ENCODE measurements around the gene THAP9. TPM values are rescaled to one million over a fixed set of nuclear protein-coding genes. Genes with fewer than 3 reads are reported as not detected.

THAP9 gene
- polyA plus RNA-seq, 4 donors, result 0.54 to 7.9 (median 2.5) TPM

DNA sequence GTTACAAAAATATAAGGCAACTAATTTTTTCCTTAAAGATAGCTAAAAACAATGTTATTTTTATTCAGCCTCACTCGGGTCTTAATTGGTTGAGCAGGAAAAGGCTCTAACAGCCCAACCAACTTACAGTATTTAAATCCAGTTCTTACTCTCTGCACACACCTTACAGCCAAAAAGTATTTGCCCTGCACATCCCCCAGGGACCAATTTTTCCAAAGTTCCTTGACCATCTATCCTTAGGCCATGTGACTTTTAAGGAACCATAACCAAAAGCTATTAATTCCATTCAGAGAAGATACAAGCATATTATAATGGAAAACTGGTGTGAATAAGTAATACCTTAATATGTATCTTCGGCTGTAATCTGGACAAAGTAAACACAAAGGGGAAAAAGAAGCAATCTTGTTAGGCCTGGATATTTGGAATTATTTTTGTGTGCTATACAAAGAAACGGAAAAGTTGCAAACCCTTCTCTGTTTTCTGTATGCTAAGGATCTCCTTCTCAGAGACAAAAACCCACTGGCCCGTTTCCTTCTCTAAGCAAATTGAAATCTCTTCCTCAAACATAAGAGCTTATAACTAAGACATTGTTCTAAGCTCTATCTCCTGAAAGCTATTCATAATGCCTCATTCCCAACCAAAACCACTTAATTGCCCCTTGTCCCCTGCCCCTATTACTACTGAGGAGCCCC lies 1.0 kb upstream of the THAP9 start:
- no peaks in the 10 kb centered on the region for H3K9me3 ChIP-seq (ENCODE audit: control insufficient read depth in 2 of 2, insufficient read depth in 1 of 2, low read depth in 1 of 2, low read length in 1 of 2)
- FAIRE-seq (no peak), DNase-seq (peak in 1 of 2 donors; percentile 16)
- peaks cover under 1 to 10% (median 3%) of the 10 kb centered on the region in 3 donors for H3K36me3 ChIP-seq (ENCODE audit: control insufficient read depth in 3 of 3, insufficient read depth in 2 of 3, low read depth in 1 of 3, low read length in 3 of 3)
- no peaks in the 10 kb centered on the region for H3K27me3 ChIP-seq (ENCODE audit: control insufficient read depth in 3 of 3, insufficient read depth in 3 of 3, low read length in 3 of 3)
- H3K4me1 ChIP-seq (ENCODE audit: control insufficient read depth in 3 of 3, insufficient read depth in 2 of 3, low read depth in 1 of 3, low read length in 2 of 3), result peaks cover 0 to 21% (median 3%) of the 10 kb centered on the region in 3 donors
- peak overlapping the region; percentile 97 to 100 (median 99) for H3K27ac ChIP-seq (ENCODE audit: low read depth in 1 of 3, low read length in 2 of 3)
- 0 to 1% (median 0%) methylated on average over 4 of the region's 4 CpGs for WGBS, 3 donors
- peak overlapping the region; percentile 52 to 98 (median 84) for H3K4me3 ChIP-seq (ENCODE audit: low read depth in 1 of 3, low read length in 3 of 3)

DNA sequence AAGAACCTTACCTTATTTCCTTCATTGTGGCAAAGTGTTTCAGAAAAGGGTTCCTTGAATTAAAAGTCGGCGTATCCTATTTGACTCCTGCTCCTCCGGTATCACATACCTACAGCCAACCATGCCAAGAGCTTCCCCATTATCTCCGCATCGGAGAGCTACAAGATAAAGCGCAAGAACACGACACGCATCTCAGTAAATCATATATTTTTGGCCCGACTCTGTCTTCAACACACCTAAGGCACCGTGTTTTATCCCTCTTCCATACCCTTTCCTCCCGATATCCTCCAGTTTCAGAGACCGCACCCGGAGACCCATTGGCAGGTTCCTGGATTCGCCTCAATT lies 497 bp upstream of the THAP9 start:
- H3K27ac ChIP-seq (ENCODE audit: low read depth in 1 of 3, low read length in 2 of 3), result peak overlapping the region; percentile 97 to 100 (median 99)
- peaks cover 0 to 9% (median 3%) of the 10 kb centered on the region in 3 donors for H3K36me3 ChIP-seq (ENCODE audit: control insufficient read depth in 3 of 3, insufficient read depth in 2 of 3, low read depth in 1 of 3, low read length in 3 of 3)
- H3K4me3 ChIP-seq (ENCODE audit: low read depth in 1 of 3, low read length in 3 of 3), result peak overlapping the region; percentile 52 to 98 (median 84)
- WGBS, 3 donors, result 0 to 1% (median 0%) methylated on average over 14 of the region's 14 CpGs
- no peak for FAIRE-seq
- DNase-seq, result no peak
- no peaks in the 10 kb centered on the region for H3K9me3 ChIP-seq (ENCODE audit: control insufficient read depth in 2 of 2, insufficient read depth in 1 of 2, low read depth in 1 of 2, low read length in 1 of 2)
- no peaks in the 10 kb centered on the region for H3K27me3 ChIP-seq (ENCODE audit: control insufficient read depth in 3 of 3, insufficient read depth in 3 of 3, low read length in 3 of 3)
- peaks cover 0 to 21% (median 2%) of the 10 kb centered on the region in 3 donors for H3K4me1 ChIP-seq (ENCODE audit: control insufficient read depth in 3 of 3, insufficient read depth in 2 of 3, low read depth in 1 of 3, low read length in 2 of 3)

DNA sequence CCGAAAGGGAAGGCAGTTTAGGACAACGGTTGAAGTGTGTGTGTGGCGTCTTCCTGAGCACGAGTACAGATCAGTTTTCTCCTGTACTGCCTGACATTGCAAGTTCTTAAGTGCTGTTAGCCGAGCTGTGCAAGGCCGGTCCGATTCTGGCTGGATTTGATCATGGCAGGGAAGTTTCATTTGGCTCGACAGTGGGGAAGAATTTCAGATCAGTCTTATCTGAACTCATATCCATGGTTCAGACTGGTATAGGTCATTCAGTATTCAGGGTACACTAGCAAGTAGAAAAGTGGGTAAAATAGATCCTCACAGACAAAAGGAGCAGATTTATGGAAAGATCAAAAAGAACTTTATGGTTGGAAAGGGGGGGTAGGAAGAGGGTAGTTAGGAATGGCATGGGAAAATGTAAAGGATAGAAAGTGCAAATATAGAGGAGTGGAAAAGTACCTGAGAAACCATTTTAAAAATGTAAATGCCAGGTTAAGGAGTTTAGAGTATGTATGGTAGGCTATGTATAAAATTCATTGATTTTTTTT lies 716 bp downstream of the THAP9 start:
- Histone ChIP-seq H3K9me3 (ENCODE audit: control insufficient read depth in 2 of 2, insufficient read depth in 1 of 2, low read depth in 1 of 2, low read length in 1 of 2) (no peaks in the 10 kb centered on the region), H3K27ac (ENCODE audit: low read depth in 1 of 3, low read length in 2 of 3) (peak overlapping the region; percentile 97 to 100 (median 99)), H3K27me3 (ENCODE audit: control insufficient read depth in 3 of 3, insufficient read depth in 3 of 3, low read length in 3 of 3) (no peaks in the 10 kb centered on the region), H3K4me3 (ENCODE audit: low read depth in 1 of 3, low read length in 3 of 3) (peak overlapping the region; percentile 21 to 98 (median 84)), H3K36me3 (ENCODE audit: control insufficient read depth in 3 of 3, insufficient read depth in 2 of 3, low read depth in 1 of 3, low read length in 3 of 3) (peaks cover 0 to 3% (median 0%) of the 10 kb centered on the region in 3 donors), H3K4me1 (ENCODE audit: control insufficient read depth in 3 of 3, insufficient read depth in 2 of 3, low read depth in 1 of 3, low read length in 2 of 3) (peaks cover 0 to 21% (median 0%) of the 10 kb centered on the region in 3 donors)
- WGBS, 3 donors, result 0 to 1% (median 0%) methylated on average over 8 of the region's 8 CpGs
- FAIRE-seq (no peak), DNase-seq (no peak)

DNA sequence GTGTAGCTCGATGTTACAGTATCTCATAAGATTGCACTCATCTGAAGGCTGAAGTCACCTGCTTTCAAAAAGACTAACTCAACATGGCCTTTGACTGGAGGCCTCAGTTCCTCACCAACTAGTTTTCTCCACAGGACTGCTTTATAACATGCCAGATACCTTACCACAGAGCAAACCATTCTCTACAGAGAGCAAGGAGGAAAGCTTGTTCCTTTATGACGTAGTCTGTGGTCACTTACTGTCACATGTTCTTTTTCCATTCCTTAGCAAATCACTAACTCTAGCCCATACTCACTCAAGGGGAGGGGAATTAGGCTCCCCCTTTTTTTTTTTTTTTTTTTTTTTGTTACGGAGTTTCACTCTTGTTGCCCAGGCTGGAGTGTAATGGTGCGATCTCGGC lies 3.2 kb downstream of the THAP9 start:
- FAIRE-seq (no peak), DNase-seq (peak in 1 of 2 donors; percentile 49)
- Histone ChIP-seq H3K27me3 (ENCODE audit: control insufficient read depth in 3 of 3, insufficient read depth in 3 of 3, low read length in 3 of 3) (no peaks in the 10 kb centered on the region), H3K4me3 (ENCODE audit: low read depth in 1 of 3, low read length in 3 of 3) (no peak overlapping the region), H3K4me1 (ENCODE audit: control insufficient read depth in 3 of 3, insufficient read depth in 2 of 3, low read depth in 1 of 3, low read length in 2 of 3) (peaks cover 0 to 13% (median 0%) of the 10 kb centered on the region in 3 donors), H3K9me3 (ENCODE audit: control insufficient read depth in 2 of 2, insufficient read depth in 1 of 2, low read depth in 1 of 2, low read length in 1 of 2) (no peaks in the 10 kb centered on the region), H3K36me3 (ENCODE audit: control insufficient read depth in 3 of 3, insufficient read depth in 2 of 3, low read depth in 1 of 3, low read length in 3 of 3) (peaks cover 0 to 4% (median 0%) of the 10 kb centered on the region in 3 donors), H3K27ac (ENCODE audit: low read depth in 1 of 3, low read length in 2 of 3) (peak overlapping the region in 1 of 3 donors; percentile 18)
- 88 to 94% (median 88%) methylated on average over 4 to 5 of the region's 5 CpGs for WGBS, 3 donors

DNA sequence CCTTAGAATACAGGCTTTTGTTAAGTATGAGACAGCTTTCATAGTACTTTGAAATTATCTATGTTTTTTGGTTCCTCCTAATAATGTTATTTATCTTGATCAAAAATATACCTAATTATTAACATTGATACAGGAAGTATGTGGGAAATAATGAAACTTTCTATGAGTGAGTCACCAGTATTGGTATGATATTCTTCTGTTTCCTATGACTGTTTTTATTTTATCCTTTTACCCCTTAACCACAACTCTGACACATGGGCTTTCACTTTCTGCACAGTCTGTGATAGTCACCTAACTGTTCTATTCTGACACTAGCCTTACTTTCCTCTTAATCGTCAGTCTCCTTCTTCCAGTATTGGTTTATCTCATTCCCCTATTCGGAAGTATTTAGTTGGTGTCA lies 4.7 kb downstream of the THAP9 start:
- no peak for FAIRE-seq
- WGBS, 3 donors, result 63 to 84% (median 71%) methylated on average over 2 of the region's 2 CpGs

DNA sequence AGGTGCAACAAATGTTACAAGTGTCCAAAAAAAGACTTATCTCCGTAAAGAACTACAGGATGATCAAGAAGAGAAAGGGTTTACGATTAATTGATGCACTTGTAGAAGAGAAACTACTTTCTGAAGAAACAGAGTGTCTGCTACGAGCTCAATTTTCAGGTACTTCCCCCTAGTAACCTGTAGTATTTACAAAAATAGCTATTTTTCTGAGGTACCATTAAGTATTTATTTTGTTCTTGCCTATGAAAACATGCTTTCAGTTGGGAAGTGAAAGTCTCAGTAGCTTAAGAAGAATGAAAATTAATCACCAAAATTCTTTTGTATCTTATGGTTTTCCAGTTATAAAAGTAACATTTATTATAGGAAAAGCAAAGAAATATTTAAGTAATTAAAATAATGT lies 5.9 kb downstream of the THAP9 start:
- Histone ChIP-seq H3K27me3 (ENCODE audit: control insufficient read depth in 3 of 3, insufficient read depth in 3 of 3, low read length in 3 of 3) (no peaks in the 10 kb centered on the region), H3K27ac (ENCODE audit: low read depth in 1 of 3, low read length in 2 of 3) (no peak overlapping the region), H3K9me3 (ENCODE audit: control insufficient read depth in 2 of 2, insufficient read depth in 1 of 2, low read depth in 1 of 2, low read length in 1 of 2) (no peaks in the 10 kb centered on the region), H3K36me3 (ENCODE audit: control insufficient read depth in 3 of 3, insufficient read depth in 2 of 3, low read depth in 1 of 3, low read length in 3 of 3) (peaks cover 0 to 8% (median 0%) of the 10 kb centered on the region in 3 donors), H3K4me3 (ENCODE audit: low read depth in 1 of 3, low read length in 3 of 3) (no peak overlapping the region), H3K4me1 (ENCODE audit: control insufficient read depth in 3 of 3, insufficient read depth in 2 of 3, low read depth in 1 of 3, low read length in 2 of 3) (peaks cover 0 to 13% (median 0%) of the 10 kb centered on the region in 3 donors)
- 92 to 94% (median 93%) methylated on average over 3 of the region's 3 CpGs for WGBS, 3 donors
- no peak for DNase-seq
- no peak for FAIRE-seq

More for the DNA sequence above, 4.7 kb downstream of the THAP9 start:
- Histone ChIP-seq H3K9me3 (ENCODE audit: control insufficient read depth in 2 of 2, insufficient read depth in 1 of 2, low read depth in 1 of 2, low read length in 1 of 2) (no peaks in the 10 kb centered on the region), H3K27ac (ENCODE audit: low read depth in 1 of 3, low read length in 2 of 3) (no peak overlapping the region), H3K4me3 (ENCODE audit: low read depth in 1 of 3, low read length in 3 of 3) (no peak overlapping the region), H3K4me1 (ENCODE audit: control insufficient read depth in 3 of 3, insufficient read depth in 2 of 3, low read depth in 1 of 3, low read length in 2 of 3) (peaks cover 0 to 13% (median 0%) of the 10 kb centered on the region in 3 donors), H3K36me3 (ENCODE audit: control insufficient read depth in 3 of 3, insufficient read depth in 2 of 3, low read depth in 1 of 3, low read length in 3 of 3) (peaks cover 0 to 6% (median 0%) of the 10 kb centered on the region in 3 donors), H3K27me3 (ENCODE audit: control insufficient read depth in 3 of 3, insufficient read depth in 3 of 3, low read length in 3 of 3) (no peaks in the 10 kb centered on the region)
- peak in 1 of 2 donors; percentile 22 for DNase-seq

DNA sequence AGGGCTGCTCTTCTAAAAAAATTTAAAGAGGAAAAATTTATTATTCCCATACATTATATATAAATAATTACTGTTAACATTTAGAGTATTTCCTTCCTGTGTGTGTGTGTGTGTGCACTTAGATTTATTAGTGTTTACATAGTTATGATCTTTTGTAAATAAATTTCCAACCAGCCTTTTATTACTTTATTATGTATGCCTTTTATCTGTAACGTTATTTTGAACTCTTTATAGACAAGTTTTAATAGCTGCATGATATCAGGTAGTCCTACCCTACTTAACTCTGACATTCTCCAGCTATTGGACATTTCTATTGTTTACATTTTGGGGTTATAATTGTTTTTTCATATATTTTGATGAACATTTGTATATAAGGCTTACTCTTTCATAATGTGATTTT lies 8.8 kb downstream of the THAP9 start:
- no peaks in the 10 kb centered on the region for H3K4me1 ChIP-seq (ENCODE audit: control insufficient read depth in 3 of 3, insufficient read depth in 2 of 3, low read depth in 1 of 3, low read length in 2 of 3)
- DNase-seq (peak in 1 of 2 donors; percentile 32), FAIRE-seq (peak; percentile 64)
- H3K9me3 ChIP-seq (ENCODE audit: control insufficient read depth in 2 of 2, insufficient read depth in 1 of 2, low read depth in 1 of 2, low read length in 1 of 2), result no peaks in the 10 kb centered on the region
- 4 to 38% (median 25%) methylated on average over 1 of the region's 1 CpG for WGBS, 3 donors
- H3K27ac ChIP-seq (ENCODE audit: low read depth in 1 of 3, low read length in 2 of 3), result no peak overlapping the region
- H3K36me3 ChIP-seq (ENCODE audit: control insufficient read depth in 3 of 3, insufficient read depth in 2 of 3, low read depth in 1 of 3, low read length in 3 of 3), result peaks cover 0 to 9% (median 0%) of the 10 kb centered on the region in 3 donors
- H3K27me3 ChIP-seq (ENCODE audit: control insufficient read depth in 3 of 3, insufficient read depth in 3 of 3, low read length in 3 of 3), result no peaks in the 10 kb centered on the region
- H3K4me3 ChIP-seq (ENCODE audit: low read depth in 1 of 3, low read length in 3 of 3), result no peak overlapping the region

DNA sequence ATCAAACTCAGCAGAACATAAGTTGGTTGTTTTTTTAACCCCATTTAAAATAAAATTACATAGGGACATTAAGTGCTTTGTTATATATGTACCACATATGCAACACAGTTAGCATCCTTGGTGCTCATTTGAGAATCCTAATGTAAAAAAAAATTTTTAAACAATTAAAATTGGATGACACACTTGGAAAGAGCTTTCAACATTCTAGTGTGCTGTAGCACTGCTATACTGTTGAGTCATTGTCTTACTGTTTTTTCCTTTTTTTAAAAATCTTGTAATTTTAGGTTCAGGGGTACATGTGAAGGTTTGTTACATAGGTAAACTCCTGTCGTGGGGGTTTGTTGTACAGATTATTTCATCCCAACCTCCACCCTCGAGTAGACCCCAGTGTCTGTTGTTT lies 12.8 kb downstream of the THAP9 start:
- Histone ChIP-seq H3K36me3 (ENCODE audit: control insufficient read depth in 3 of 3, insufficient read depth in 2 of 3, low read depth in 1 of 3, low read length in 3 of 3) (peaks cover 0 to 9% (median 4%) of the 10 kb centered on the region in 3 donors), H3K4me3 (ENCODE audit: low read depth in 1 of 3, low read length in 3 of 3) (no peak overlapping the region), H3K27ac (ENCODE audit: low read depth in 1 of 3, low read length in 2 of 3) (no peak overlapping the region), H3K27me3 (ENCODE audit: control insufficient read depth in 3 of 3, insufficient read depth in 3 of 3, low read length in 3 of 3) (no peaks in the 10 kb centered on the region), H3K4me1 (ENCODE audit: control insufficient read depth in 3 of 3, insufficient read depth in 2 of 3, low read depth in 1 of 3, low read length in 2 of 3) (no peaks in the 10 kb centered on the region), H3K9me3 (ENCODE audit: control insufficient read depth in 2 of 2, insufficient read depth in 1 of 2, low read depth in 1 of 2, low read length in 1 of 2) (no peaks in the 10 kb centered on the region)
- DNase-seq, result no peak
- no peak for FAIRE-seq
- 46 to 47% (median 47%) methylated on average over 2 of the region's 2 CpGs for WGBS, 3 donors
